ENCODE results near the gene DCUN1D1. TPM values are rescaled to one million over a fixed set of nuclear protein-coding genes. Genes with fewer than 3 reads are reported as not detected.

DCUN1D1 gene
- total and polyA plus RNA-seq, 10 of the 15 experiments (the other 5 are each of a cell fraction or from before 2014, with no cell fraction given) = 19.8 to 47.4 (median 30.8) TPM

DNA sequence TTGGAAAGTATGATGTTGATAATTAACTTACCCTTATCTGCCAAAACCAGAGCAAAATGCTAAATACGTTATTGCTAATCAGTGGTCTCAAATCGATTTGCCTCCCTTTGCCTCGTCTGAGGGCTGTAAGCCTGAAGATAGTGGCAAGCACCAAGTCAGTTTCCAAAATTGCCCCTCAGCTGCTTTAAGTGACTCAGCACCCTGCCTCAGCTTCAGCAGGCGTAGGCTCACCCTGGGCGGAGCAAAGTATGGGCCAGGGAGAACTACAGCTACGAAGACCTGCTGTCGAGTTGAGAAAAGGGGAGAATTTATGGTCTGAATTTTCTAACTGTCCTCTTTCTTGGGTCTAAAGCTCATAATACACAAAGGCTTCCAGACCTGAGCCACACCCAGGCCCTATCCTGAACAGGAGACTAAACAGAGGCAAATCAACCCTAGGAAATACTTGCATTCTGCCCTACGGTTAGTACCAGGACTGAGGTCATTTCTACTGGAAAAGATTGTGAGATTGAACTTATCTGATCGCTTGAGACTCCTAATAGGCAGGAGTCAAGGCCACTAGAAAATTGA lies 59.7 kb downstream of the DCUN1D1 start:
- WGBS (ENCODE audit: insufficient coverage, insufficient replicate concordance, low lambda C conversion rate, missing lambda C conversion rate) = 90% methylated on average over 9 of the region's 9 CpGs
- H3K4me1 ChIP-seq (ENCODE audit: control insufficient read depth, insufficient read depth, low read length) = peaks cover 4% of the 10 kb centered on the region; the same call in 1 of the 2 replicates

DNA sequence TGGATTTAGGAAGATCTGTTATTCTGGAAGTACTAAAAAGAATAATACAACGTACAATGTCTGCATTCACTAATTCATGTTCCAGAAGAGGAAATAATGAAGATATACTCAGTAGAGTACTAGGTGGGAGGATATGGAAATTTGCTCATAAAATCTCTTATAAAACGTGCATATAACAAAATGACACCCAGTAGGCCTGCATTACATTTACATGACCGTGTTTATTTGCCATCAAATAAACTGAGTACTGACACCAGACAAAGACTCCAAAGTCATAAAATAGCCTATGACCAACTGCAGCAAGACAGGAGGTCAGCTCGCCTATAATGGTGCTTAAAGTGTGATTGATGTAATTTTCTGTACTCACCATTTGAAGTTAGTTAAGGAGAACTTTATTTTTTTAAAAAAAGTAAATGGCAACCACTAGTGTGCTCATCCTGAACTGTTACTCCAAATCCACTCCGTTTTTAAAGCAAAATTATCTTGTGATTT lies 60.4 kb downstream of the DCUN1D1 start:
- DNase-seq (ENCODE audit: low read depth, low spot score) (no peak), ATAC-seq (no peak), FAIRE-seq (no peak)
- no peak overlapping the region for H3K4me2 ChIP-seq (ENCODE audit: control insufficient read depth, insufficient read depth)
- no peak overlapping the region for H2AFZ ChIP-seq (ENCODE audit: control insufficient read depth, low read depth, low read length)
- RAD21 ChIA-PET (ENCODE audit: unreplicated experiment) = no interaction called here
- POLR2A ChIA-PET = interaction anchor here (0.5 kb wide), 1 partner anchor 600 kb away, joined by 3 read pairs; no protein-coding TSS in a partner anchor
- SMC1A ChIA-PET (ENCODE audit: uncharacterized antibody, unreplicated experiment) = interaction anchor here (0.8 to 1.8 kb wide), 2 partner anchors 10 to 104 kb away, joined by 3 to 8 read pairs; no protein-coding TSS in a partner anchor
- H3K27ac ChIP-seq (ENCODE audit: control insufficient read depth, insufficient read depth) = no peak overlapping the region
- no peaks in the 10 kb centered on the region for H3K27me3 ChIP-seq (replicated peaks in 1 of 2; ENCODE audit: control insufficient read depth in 2 of 2, insufficient read depth in 2 of 2, low read length in 1 of 2)
- no peaks in the 10 kb centered on the region for H3K4me1 ChIP-seq (ENCODE audit: control insufficient read depth, insufficient read depth, low read length)
- no peak overlapping the region for H3K4me3 ChIP-seq
- no peaks in the 10 kb centered on the region for H3K79me2 ChIP-seq (ENCODE audit: control insufficient read depth, insufficient read depth, low read length)
- H3K9ac ChIP-seq (ENCODE audit: control insufficient read depth, insufficient read depth, low read length) = no peak overlapping the region
- no peaks in the 10 kb centered on the region for H4K20me1 ChIP-seq (ENCODE audit: control insufficient read depth, insufficient read depth)
- CTCF ChIA-PET = interaction anchor here (0.5 to 1.6 kb wide), 3 partner anchors 10 to 532 kb away, joined by 3 to 10 read pairs (median 3); no protein-coding TSS in a partner anchor
- BruUV-seq (replicated peaks) = no TSS peak
- 82% methylated on average over 5 of the region's 5 CpGs for WGBS (ENCODE audit: insufficient coverage, insufficient replicate concordance, low lambda C conversion rate, missing lambda C conversion rate)
- in situ Hi-C loops (cut with MboI) (no loop called here), intact Hi-C loops (cut with micrococcal nuclease; ENCODE audit: unreplicated experiment) (no loop called here)
- H3K36me3 ChIP-seq (ENCODE audit: control insufficient read depth in 2 of 2, insufficient read depth in 2 of 2, low read length in 1 of 2) = peaks cover 0 to 12% of the 10 kb centered on the region in 2 experiments; a peak in 1 of 4 replicates
- H3K9me3 ChIP-seq (replicated peaks; ENCODE audit: control insufficient read depth, insufficient read depth, low read length) = no peaks in the 10 kb centered on the region
- no peak for TF ChIP-seq TARDBP (IDR thresholded peaks at IDR 0.05; ENCODE audit: borderline replicate concordance)
- no peak for TF ChIP-seq SIX5 (IDR thresholded peaks at IDR 0.05; ENCODE audit: low read depth, low read length, severe bottlenecking)
- TF ChIP-seq FOXK2 (IDR thresholded peaks at IDR 0.05) = no peak
- TF ChIP-seq, protein P1, sequence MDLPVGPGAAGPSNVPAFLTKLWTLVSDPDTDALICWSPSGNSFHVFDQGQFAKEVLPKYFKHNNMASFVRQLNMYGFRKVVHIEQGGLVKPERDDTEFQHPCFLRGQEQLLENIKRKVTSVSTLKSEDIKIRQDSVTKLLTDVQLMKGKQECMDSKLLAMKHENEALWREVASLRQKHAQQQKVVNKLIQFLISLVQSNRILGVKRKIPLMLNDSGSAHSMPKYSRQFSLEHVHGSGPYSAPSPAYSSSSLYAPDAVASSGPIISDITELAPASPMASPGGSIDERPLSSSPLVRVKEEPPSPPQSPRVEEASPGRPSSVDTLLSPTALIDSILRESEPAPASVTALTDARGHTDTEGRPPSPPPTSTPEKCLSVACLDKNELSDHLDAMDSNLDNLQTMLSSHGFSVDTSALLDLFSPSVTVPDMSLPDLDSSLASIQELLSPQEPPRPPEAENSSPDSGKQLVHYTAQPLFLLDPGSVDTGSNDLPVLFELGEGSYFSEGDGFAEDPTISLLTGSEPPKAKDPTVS (IDR thresholded peaks at IDR 0.05; ENCODE audit: low read depth, low read length) = no peak
- TF ChIP-seq, protein P2, sequence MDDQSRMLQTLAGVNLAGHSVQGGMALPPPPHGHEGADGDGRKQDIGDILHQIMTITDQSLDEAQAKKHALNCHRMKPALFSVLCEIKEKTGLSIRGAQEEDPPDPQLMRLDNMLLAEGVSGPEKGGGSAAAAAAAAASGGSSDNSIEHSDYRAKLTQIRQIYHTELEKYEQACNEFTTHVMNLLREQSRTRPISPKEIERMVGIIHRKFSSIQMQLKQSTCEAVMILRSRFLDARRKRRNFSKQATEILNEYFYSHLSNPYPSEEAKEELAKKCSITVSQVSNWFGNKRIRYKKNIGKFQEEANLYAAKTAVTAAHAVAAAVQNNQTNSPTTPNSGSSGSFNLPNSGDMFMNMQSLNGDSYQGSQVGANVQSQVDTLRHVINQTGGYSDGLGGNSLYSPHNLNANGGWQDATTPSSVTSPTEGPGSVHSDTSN (IDR thresholded peaks at IDR 0.05; ENCODE audit: insufficient replicate concordance, low read depth, low read length) = no peak
- TF ChIP-seq, protein P3, sequence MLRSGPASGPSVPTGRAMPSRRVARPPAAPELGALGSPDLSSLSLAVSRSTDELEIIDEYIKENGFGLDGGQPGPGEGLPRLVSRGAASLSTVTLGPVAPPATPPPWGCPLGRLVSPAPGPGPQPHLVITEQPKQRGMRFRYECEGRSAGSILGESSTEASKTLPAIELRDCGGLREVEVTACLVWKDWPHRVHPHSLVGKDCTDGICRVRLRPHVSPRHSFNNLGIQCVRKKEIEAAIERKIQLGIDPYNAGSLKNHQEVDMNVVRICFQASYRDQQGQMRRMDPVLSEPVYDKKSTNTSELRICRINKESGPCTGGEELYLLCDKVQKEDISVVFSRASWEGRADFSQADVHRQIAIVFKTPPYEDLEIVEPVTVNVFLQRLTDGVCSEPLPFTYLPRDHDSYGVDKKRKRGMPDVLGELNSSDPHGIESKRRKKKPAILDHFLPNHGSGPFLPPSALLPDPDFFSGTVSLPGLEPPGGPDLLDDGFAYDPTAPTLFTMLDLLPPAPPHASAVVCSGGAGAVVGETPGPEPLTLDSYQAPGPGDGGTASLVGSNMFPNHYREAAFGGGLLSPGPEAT (IDR thresholded peaks at IDR 0.05; ENCODE audit: low read depth) = no peak
- TF ChIP-seq TCF7 (IDR thresholded peaks at IDR 0.05; ENCODE audit: borderline replicate concordance) = no peak

More for the DNA sequence above, 59.7 kb downstream of the DCUN1D1 start:
- POLR2A ChIA-PET = interaction anchor here (1.0 kb wide), 1 partner anchor 58 kb away, joined by 4 read pairs; no protein-coding TSS in a partner anchor
- no peaks in the 10 kb centered on the region for H3K9me3 ChIP-seq (replicated peaks; ENCODE audit: control insufficient read depth, insufficient read depth, low read length)
- ATAC-seq (no peak), DNase-seq (ENCODE audit: low read depth, low spot score) (no peak), FAIRE-seq (no peak)
- SMC1A ChIA-PET (ENCODE audit: uncharacterized antibody, unreplicated experiment) = interaction anchor here (1.6 kb wide), 1 partner anchor 11 kb away, joined by 4 read pairs; no protein-coding TSS in a partner anchor
- intact Hi-C loops (cut with micrococcal nuclease; ENCODE audit: unreplicated experiment) = no loop called here
- CTCF ChIA-PET = interaction anchor here (0.5 to 1.6 kb wide), 2 partner anchors 11 to 69 kb away, joined by 3 to 10 read pairs; no protein-coding TSS in a partner anchor
- no peak overlapping the region for H3K4me2 ChIP-seq (ENCODE audit: control insufficient read depth, insufficient read depth)
- H3K36me3 ChIP-seq (ENCODE audit: control insufficient read depth in 2 of 2, insufficient read depth in 2 of 2, low read length in 1 of 2) = peaks cover 0 to 12% of the 10 kb centered on the region in 2 experiments; a peak in 1 of 4 replicates
- no TSS peak for BruUV-seq (replicated peaks)
- RAD21 ChIA-PET (ENCODE audit: unreplicated experiment) = no interaction called here
- H2AFZ ChIP-seq (ENCODE audit: control insufficient read depth, low read depth, low read length) = no peak overlapping the region
- TF ChIP-seq TCF7 (IDR thresholded peaks at IDR 0.05; ENCODE audit: borderline replicate concordance) (no peak), ZZZ3 (IDR thresholded peaks at IDR 0.05; ENCODE audit: control insufficient read depth, insufficient read length, low read depth) (no peak), YBX1 (IDR thresholded peaks at IDR 0.05) (no peak), IKZF1 (conservative IDR thresholded peaks at IDR 0.05) (no peak)
- no peaks in the 10 kb centered on the region for H3K27me3 ChIP-seq (replicated peaks in 1 of 2; ENCODE audit: control insufficient read depth in 2 of 2, insufficient read depth in 2 of 2, low read length in 1 of 2)
- H3K79me2 ChIP-seq (ENCODE audit: control insufficient read depth, insufficient read depth, low read length) = no peaks in the 10 kb centered on the region
- no peaks in the 10 kb centered on the region for H4K20me1 ChIP-seq (ENCODE audit: control insufficient read depth, insufficient read depth)
- no peak overlapping the region for H3K9ac ChIP-seq (ENCODE audit: control insufficient read depth, insufficient read depth, low read length)
- no peak overlapping the region for H3K4me3 ChIP-seq
- no peak overlapping the region for H3K27ac ChIP-seq (ENCODE audit: control insufficient read depth, insufficient read depth)
- in situ Hi-C loops (cut with MboI) = no loop called here
